HG02885 (cell line): Measurements from ENCODE around the gene AGTR1.
A peak's percentile ranks its signal among the peaks of the same experiment; 100 is the strongest.
"Not testable (repeated sequence)": the region's sequence is repeated elsewhere in the genome, so short reads cannot be mapped to it uniquely, and the experiment has no call there.

Source experiments
- ATAC-seq: cut with Tn5 transposase; IDR thresholded peaks from one replicate; pipeline ENCODE4 v1.9.1; 2021; ENCODE audit warnings: mild to moderate bottlenecking; ENCODE audit not compliant: unreplicated experiment, poor library complexity

Gene AGTR1

DNA sequence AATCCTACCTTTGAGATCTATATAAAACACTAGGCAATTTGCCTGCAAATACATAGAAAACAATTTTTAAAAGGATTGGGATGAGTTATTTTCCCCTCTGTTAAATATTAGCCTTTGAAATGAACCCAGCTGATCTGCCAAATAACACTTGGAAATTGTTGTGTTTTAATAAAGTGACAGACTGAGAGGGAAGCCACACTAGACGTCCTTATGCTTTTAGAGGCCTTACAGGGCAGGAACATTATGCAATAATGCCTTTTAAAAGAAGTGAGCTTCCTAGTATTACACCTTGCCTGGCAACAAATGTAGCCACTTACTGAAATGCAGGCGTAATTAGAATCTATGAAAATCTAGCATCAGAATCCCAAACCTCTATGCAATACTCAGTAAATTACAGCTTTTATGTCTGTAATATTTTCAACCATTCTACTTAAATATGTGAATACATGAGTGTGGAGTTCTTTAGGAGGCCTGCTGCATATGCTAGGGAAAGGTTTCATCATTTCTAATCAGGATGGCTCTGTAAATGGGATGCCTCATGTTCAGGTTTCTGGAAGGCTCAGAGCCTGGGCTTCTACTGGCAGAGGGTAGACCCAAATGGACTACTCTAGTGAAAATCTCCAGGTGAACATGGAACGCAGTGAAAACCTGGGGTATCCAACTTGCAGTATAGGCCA, 20.3 kb downstream of the AGTR1 start:
- no peak for ATAC-seq

DNA sequence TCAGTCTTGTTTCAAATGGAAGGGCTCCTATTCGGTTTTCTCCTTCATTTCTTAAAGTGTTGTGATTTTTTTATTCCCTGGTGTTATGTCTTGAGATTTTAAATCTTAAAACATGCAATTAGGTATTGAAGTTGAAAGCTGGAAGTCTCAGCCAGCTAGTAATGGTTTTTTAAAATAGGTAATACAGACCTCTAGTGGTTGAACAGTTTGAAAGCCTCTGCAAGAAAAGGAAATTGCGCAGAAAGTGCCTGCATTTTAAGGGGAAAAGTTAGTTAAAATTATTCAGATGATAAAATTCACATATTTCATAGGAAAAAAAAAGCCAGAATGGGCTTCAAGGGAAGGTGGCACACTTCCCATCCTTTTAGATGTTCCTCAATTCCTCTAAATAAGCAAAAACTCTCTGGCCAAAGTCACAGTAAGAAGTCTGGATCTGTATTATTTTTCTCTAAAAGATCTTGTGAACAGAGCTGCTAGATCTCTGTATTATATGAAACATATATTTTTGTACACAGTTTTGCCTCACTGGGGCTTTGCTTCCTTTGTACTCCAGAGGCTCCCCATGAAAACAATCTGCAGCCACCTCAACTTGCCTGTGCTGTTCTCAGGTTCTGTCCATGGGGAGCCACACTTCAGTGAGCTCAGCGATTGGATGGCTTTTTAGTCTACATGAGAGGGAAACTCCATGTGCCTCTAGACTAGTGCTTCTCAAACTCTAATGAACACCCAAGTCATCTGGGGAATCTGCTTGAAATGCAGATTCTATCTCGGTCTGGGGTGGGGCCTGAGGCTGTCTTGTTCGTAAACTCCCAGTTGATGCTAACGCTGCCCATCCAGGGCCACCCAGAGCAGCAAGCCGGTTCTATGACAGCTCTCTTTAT, 21.5 kb downstream of the AGTR1 start:
- ATAC-seq = no peak

DNA sequence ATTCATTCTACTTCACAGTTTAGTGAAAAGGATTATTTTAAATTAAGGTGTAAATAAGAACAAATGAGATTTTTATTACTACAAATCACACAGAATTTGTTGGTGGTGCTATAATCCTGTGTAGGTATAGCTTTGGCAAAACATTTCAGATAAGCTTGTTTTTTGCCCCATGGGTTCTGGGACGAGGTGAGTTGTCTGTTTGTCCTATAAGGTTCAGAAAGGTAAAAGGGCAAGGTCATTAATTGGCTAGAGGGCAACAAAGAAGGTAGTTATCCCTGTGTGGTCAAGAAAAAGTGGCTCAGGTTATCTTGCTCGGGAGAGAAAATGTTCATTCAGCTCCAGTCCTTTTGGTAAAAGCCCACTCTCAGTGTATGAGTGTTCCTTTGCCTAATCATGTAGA, 23.2 kb downstream of the AGTR1 start:
- no peak for ATAC-seq

DNA sequence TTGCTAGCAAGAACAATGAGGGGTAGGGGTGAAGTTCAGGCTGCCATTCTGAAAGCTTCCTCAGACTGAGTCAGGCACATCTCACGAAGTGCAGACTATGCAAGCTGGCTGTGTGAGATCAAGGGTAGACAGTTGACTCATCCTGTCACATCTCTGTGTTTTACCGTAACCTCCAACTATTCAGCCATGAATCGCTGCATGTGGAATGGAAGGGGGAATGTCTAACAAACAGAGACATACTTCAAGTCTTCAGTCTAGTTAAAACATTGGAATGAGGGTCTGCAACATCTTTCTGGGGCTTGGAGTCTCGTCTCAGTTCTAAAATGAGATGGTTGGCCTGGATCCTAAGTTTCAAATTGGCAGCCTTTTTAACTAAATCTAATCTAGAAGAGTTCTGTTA, 25.9 kb downstream of the AGTR1 start:
- ATAC-seq = no peak

DNA sequence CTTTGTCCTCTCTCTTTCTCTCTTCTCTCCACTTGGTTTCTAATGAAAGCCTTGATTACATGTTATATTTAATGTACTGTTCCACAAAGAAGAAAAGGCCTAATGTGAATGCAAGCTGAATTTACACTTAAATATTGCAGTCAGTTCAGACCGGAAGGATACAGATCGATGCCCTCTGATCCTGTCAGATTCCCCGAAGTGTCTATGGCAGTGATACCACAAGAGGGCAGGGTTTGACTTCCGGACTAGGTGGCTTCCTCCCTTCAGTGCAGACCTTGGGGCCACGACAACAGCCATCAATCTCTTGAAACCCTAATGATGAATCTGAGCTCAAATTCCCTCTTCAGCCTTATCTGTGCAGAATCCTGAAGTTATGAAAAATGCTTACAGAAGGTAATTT, 29.5 kb downstream of the AGTR1 start:
- ATAC-seq = peak; percentile 84

DNA sequence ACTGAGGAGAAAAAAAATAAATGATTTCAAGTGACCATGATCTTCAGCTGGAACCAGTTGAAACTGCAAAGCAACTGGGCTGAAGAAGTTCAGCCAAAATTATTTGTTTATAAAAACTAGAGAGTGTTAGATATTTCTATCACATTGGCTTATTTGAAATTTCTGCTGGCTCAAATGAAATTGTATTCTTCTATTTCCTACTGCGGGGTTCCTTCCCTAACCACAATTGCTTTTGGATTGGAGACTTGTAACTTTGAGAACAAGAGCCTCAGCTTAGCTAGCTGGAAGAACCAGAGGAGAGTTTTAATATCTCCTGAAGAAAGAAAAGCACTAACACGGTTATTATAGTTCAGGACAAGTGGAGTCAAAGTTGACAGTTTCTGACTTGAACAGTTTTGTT, 31.1 kb downstream of the AGTR1 start:
- ATAC-seq = no peak

DNA sequence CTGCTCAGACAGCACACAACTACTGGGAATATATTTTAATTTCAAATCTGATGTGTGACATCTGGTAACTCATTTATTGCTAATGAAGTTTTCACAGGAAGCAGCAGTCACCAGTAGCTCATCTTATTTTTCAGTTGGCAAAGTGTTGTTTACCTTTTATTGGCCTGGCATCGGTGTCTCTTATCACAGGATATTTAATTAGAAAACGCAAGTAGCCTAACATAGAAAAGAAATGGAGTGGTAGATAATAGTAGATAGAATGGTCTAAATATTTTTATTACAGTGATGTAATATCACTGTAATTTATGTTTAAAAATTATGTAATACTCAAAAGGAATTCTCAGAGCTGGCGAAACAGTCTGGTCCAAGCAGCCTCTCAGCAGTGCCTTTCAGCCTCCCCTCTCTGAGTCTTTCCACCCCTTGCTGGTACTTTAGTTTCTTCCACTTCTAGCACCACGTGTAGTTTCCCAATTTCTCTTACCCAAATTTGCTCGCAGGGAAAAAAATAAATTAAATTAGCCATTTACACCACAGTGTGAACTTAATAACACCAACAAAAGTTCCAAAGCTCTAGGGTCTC, 31.9 kb downstream of the AGTR1 start:
- ATAC-seq = no peak

DNA sequence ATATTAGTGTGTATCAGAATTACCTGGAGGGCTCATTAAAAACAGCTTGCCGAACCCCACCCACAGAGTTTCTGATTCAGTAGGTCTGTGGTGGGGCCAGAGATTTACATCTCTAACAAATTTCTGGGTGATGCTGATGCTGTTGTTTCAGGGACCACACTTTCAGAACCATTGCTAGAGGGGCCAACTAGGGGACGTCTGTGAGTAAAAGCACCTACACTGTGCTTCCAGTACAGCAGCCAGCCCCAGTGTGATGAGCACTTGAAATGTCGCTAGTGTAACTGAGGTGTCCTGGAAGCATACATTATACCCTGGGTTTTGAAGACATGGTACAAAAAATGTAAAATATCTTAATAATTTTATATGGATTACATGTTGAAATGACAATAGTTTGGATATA, 33.0 kb downstream of the AGTR1 start:
- ATAC-seq = no peak

DNA sequence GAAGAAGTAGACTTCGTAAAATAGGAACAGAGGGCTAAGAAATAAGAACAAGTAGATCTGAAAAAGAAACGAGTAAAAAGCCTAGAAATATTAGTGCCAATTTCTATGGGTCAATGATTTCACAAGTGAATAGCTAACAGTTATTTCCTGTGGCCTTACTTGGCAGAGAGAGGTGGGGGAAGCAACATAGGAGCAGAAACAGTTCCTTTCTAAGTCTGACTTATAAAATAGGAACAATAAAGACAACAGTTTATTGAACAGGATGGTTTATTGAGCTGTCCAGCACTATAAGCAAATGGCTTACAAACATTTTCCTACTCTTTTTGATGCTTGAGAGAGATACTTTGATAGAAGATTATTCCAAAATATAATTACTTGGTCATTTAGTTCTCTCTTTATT, 37.9 kb downstream of the AGTR1 start:
- no peak for ATAC-seq

DNA sequence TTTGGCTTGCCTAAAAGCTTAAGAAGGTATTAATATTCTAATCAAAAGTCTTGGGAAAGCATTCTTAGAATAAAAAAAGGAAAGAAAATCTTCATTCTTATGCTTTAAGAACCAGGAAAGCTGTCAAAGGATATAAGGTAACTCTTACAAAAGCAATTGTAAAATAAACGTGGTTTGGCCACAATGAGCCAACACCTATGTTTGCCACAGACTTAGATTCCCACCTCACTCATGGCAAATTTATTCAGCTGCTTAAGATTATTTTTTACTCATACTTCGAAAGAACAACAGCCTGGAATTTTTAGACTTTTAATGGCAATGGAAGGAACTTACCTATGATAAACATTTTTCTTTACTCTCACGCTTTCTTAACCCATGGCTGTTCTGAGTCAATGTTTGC, 38.4 kb downstream of the AGTR1 start:
- ATAC-seq = no peak

DNA sequence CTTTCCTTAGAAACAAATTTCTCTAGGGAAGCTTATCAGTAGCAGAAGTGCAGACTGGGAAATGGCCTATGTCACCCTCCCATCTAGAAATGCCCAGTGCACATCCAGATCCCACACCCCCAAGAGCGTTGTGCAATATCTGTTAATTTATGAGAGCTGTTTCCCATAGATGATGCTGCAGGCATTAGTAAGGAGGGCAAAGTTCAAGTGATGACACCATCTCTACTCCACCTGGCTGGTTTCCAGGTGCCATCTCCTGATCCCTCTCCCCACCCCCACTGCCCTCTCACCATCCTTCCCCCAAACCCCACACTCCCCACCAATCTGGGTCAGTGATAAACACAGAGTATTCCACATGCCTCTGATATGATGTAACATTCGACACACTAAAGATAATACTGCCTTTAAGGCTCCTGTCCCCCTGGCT, 39.4 kb downstream of the AGTR1 start:
- ATAC-seq = no peak

DNA sequence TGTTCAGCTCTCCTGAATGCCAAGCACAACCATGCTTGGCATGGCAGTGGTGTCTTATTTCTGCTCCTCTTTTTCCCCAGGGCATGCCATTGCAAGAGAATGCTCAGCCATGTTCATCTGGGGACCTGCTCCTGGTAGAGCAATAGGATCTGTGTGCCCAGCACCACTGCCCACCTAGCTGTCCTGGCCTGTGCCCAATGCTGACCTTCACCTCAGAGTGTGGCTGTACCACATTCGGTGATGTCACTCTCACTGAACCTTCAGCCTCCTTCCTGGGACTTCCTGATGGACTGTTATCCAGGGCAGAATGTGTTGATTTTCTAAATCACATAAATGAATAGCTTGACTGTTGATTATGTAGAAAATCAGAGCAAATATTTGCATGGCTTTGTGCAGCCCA, 42.0 kb downstream of the AGTR1 start:
- no peak for ATAC-seq

DNA sequence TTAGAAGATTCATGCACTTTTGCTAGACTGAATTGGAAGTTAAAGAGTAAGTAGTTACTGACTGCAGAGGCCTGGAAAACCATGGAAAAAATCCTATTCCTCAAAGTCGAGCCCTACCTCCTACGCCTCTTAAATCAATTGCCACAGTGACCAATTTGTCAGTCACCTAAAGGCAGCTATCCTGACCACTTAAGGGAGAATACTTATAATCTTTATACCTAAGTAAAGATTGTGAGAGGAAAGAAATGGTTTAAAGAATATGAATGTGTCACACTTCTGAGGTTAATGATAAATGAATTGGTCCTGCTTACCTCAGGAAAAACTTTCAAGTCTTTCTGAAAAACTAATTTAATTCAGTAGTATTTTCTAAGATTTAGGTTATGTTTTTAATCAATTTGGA, 42.6 kb downstream of the AGTR1 start:
- no peak for ATAC-seq

DNA sequence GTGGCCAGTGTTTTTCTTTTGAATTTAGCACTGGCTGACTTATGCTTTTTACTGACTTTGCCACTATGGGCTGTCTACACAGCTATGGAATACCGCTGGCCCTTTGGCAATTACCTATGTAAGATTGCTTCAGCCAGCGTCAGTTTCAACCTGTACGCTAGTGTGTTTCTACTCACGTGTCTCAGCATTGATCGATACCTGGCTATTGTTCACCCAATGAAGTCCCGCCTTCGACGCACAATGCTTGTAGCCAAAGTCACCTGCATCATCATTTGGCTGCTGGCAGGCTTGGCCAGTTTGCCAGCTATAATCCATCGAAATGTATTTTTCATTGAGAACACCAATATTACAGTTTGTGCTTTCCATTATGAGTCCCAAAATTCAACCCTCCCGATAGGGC, 43.5 kb downstream of the AGTR1 start:
- no peak for ATAC-seq

DNA sequence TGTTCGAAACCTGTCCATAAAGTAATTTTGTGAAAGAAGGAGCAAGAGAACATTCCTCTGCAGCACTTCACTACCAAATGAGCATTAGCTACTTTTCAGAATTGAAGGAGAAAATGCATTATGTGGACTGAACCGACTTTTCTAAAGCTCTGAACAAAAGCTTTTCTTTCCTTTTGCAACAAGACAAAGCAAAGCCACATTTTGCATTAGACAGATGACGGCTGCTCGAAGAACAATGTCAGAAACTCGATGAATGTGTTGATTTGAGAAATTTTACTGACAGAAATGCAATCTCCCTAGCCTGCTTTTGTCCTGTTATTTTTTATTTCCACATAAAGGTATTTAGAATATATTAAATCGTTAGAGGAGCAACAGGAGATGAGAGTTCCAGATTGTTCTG, 44.4 kb downstream of the AGTR1 start:
- ATAC-seq = no peak

DNA sequence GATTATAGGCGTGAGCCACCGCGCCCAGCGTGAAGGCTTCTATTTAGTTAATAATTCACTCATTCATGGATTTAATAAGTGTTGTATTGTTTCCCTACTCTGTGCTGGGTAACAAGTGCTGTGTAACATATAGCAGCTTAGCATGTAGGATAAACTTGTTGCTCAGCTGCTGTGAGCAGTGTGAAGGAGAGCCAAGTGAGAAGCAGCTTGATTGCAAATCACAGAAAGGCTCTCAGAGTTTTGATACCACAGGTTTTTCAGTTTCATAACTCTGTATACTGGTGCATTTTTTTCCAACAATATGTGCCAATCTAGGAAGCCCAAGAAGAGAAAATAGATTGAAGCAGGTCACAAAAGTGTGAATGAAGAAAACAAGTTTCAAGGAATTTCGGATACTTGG, 48.4 kb downstream of the AGTR1 start:
- no peak for ATAC-seq

DNA sequence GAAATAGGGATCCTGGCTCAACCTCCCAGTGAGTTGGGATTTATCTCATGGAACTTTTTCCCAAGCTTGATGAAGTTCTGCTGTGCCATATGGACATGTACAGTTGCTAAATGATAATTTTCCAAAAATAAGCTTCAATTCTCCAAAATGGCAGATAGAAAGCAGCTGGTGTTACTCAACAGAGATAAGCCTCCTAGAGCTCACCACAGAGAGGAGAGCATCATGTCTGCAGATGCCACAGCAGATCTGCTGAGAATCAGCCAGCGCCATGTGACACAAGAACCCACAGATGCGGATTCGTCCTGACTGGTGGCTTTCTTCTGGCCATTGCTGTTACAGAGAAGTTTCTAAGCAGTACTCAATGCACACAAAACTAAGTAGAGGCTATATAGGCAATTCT, 50.6 kb downstream of the AGTR1 start:
- no peak for ATAC-seq

DNA sequence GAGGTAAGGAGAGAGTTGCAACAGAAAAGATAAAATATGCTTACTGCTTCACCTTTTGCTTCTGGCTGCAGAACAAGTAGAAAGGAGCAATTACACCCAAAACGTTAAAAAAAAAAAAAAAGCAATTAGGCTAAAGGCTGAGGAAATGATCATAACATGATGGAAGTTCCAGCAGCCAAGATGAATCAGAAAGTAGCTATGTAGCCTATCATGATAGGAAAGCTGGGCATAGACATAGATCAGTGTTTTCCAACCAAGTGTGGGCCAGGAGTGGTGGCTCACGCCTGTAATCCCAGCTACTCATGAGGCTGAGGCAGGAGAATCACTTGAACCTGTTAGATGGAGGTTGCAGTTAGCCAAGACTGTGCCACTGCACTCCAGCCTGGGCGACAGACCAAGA, 52.6 kb downstream of the AGTR1 start:
- ATAC-seq = no peak

DNA sequence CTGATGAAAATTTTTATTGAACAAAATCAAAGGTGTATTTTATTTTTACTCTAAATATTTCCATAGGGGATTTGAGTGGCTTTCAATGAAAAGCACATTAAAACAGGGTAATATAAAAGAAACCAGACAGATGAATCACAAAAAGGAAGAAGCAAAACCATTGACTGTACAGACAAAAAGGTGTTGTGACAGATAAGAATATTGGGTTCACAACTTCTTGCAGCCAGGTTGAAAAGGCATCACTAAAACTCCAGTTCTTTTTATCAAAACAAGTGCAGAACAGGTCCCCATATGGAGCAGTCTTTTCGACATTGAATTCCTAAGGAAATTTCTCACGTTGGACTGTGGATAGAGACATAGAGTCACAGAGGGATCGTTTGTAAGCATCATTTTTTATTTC, 53.8 kb downstream of the AGTR1 start:
- ATAC-seq = no peak

DNA sequence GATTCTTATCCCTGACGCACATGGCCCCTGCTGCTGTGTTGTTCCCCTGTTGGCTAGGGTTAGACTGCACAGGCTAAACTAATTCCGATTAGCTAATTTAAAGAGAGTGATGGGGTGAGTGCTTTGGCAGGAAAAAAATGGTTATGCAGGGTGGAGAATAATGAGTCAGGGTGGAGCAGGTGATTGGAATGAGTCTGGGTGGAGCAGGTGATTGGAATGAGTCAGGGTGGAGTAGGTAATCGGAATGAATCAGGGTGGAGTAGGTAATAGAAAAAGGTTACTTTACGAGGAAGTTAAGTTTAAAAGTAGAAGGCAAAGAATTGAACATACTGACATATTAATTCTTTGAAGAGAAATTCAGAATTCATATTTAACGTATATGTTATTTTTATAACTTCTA, 55.7 kb downstream of the AGTR1 start:
- ATAC-seq = not testable (repeated sequence)

DNA sequence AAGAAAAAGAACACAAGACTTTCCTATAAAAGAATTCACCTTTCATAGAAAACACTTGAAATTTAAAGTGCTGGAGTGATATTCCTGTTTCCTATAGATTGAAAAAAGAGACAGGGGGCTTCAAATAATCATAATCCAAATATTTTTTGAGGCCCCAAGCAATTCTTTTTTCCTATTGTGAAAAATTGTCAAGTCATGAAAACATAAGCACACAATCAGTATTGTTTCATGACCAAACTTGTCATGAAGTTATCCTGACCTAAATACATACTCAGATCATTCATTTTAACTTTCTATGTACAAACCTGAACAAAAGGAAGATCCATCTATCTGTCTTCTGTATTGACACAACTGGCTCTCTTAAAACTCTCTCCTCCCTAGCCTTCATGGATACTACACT, 57.9 kb downstream of the AGTR1 start:
- no peak for ATAC-seq

DNA sequence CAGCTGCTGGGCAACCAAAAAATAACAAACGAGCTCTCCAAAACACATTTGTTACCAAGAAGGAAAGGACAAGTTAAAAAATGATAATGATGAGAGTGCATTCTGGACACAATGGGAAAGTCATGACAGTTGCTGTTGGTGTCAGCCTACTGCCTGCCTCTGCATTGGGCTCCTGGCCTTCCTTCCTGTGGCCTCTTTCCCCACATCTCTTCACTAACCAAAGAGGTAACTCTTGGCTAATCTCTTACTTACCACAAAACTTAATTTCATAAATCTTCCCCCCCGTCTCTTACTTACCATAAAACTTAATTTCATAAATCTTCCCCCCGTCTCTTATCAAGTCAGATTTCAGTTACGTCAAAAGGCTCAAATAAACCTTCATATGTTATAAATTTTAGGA, 58.6 kb downstream of the AGTR1 start:
- ATAC-seq = no peak
